ENCODE data around the gene DXO. TPM values are rescaled to one million over a fixed set of nuclear protein-coding genes. Genes with fewer than 3 reads are reported as not detected.
"Not testable (repeated sequence)": the region's sequence is repeated elsewhere in the genome, so short reads cannot be mapped to it uniquely, and the experiment has no call there.

The DXO gene
- total RNA-seq, 1 experiment from 2014 or later: 16.4 TPM

DNA sequence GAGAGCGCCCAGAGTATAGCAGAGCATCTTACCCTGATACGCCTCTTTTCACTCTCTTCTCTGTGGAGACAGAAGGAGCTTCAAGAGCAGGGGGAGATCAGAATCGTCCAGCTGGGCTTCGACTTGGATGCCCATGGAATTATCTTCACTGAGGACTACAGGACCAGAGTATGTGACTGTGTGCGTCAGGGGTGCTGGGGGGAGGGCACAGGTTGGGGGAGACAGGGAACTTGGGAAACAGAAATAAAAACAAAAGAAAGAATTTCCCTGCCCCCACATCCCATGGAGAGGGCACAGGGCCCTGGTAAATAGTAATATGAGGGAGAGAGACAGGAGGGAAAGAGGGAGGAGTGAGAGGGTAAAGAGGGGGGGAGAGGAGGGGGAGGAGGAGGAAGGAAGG lies 6.9 kb upstream of the DXO start:
- ChIA-PET POLR2A (no interaction called here), RAD21 (ENCODE audit: low non-redundant PET in 1 of 2, low total read pairs in 2 of 2, uncharacterized antibody in 2 of 2, unreplicated experiment in 2 of 2) (no interaction called here), CTCF (no interaction called here)
- no peaks in the 10 kb centered on the region for H4K20me1 ChIP-seq (ENCODE audit: insufficient read depth)
- DNase-seq (ENCODE audit: low read depth, low spot score) (no peak), ATAC-seq (no peak)
- H3K4me3 ChIP-seq (replicated peaks in 1 of 2; ENCODE audit: low read depth in 1 of 2, low read length in 2 of 2): no peak overlapping the region
- H3K27ac ChIP-seq (ENCODE audit: low read depth, low read length): no peak overlapping the region
- H3K4me2 ChIP-seq (ENCODE audit: low read length): no peak overlapping the region
- TF ChIP-seq RAD21 (IDR thresholded peaks at IDR 0.05; ENCODE audit: low read depth): no peak
- TF ChIP-seq POLR2AphosphoS5 (IDR thresholded peaks at IDR 0.05; ENCODE audit: low read depth, low read length): no peak
- TF ChIP-seq MAX (IDR thresholded peaks at IDR 0.05): no peak
- no peak for TF ChIP-seq TCF7L2 (IDR thresholded peaks at IDR 0.05; ENCODE audit: borderline replicate concordance, extremely low read depth, insufficient read depth, insufficient read length)
- TF ChIP-seq SRF (IDR thresholded peaks at IDR 0.05; ENCODE audit: low read depth): no peak
- no peak for TF ChIP-seq EZH2 (IDR thresholded peaks at IDR 0.05)
- H3K36me3 ChIP-seq (ENCODE audit: control insufficient read depth in 1 of 2, insufficient read depth in 2 of 2, low read length in 2 of 2): no peaks in the 10 kb centered on the region
- H3K4me1 ChIP-seq (ENCODE audit: control insufficient read depth in 1 of 2, insufficient read depth in 2 of 2, low read length in 2 of 2): no peaks in the 10 kb centered on the region
- H2AFZ ChIP-seq (ENCODE audit: low read depth, low read length, poor library complexity, severe bottlenecking): no peak overlapping the region
- BruUV-seq (replicated peaks): no TSS peak
- no peaks in the 10 kb centered on the region for H3K9me2 ChIP-seq (ENCODE audit: insufficient read depth)
- no peaks in the 10 kb centered on the region for H3K27me3 ChIP-seq (ENCODE audit: insufficient read depth, low read length)
- peaks cover 5% of the 10 kb centered on the region for H3K79me2 ChIP-seq (ENCODE audit: insufficient read depth, low read length)
- no peaks in the 10 kb centered on the region for H3K9me3 ChIP-seq (ENCODE audit: control insufficient read depth in 1 of 2, insufficient read depth in 1 of 2, low read depth in 1 of 2, low read length in 2 of 2)
- no peak overlapping the region for H3K9ac ChIP-seq (ENCODE audit: low read length)
- intact Hi-C loops (cut with micrococcal nuclease): no loop called here

DNA sequence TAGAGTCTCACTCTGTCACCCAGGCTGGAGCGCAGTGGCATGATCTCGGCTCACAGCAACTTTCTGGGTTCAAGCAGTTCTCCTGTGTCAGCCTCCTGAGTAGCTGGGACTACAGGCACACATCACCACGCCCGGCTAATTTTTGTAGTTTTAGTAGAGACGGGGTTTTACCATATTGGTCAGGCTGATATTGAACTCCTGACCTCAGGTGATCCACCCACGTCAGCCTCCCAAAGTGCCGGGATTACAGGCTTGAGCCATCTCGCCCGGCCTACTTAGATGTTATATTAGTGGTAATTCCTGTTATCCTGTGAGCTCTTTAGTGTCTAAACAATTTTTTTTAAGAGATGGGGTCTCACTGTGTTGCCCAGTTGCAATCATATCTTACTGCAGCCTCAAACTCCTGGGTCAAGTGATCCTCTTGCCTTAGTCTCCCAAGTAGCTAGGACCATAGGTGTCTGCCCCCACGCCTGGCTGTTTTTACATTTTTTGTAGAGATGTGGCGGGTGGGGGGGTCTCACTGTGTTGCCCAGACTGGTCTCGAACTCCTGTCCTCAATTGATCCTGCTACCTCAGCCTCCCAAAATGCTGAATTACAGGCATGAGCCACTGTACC lies 6.0 kb upstream of the DXO start:
- POLR2A ChIA-PET: no interaction called here
- intact Hi-C loops (cut with micrococcal nuclease): no loop called here

GRCh38 chr6:31976065-31976464 lies 4.1 kb upstream of the DXO start:
- H4K20me1 ChIP-seq (ENCODE audit: insufficient read depth); ATAC-seq; H3K9ac ChIP-seq (ENCODE audit: low read length); H3K4me3 ChIP-seq (replicated peaks in 1 of 2; ENCODE audit: low read depth in 1 of 2, low read length in 2 of 2); POLR2A ChIA-PET; CTCF ChIA-PET; intact Hi-C loops (cut with micrococcal nuclease); H3K27ac ChIP-seq (ENCODE audit: low read depth, low read length); H3K27me3 ChIP-seq (ENCODE audit: insufficient read depth, low read length); RAD21 ChIA-PET (ENCODE audit: low non-redundant PET in 1 of 2, low total read pairs in 2 of 2, uncharacterized antibody in 2 of 2, unreplicated experiment in 2 of 2); H3K9me2 ChIP-seq (ENCODE audit: insufficient read depth); BruUV-seq (replicated peaks); H2AFZ ChIP-seq (ENCODE audit: low read depth, low read length, poor library complexity, severe bottlenecking); H3K9me3 ChIP-seq (ENCODE audit: control insufficient read depth in 1 of 2, insufficient read depth in 1 of 2, low read depth in 1 of 2, low read length in 2 of 2); H3K4me2 ChIP-seq (ENCODE audit: low read length); H3K36me3 ChIP-seq (ENCODE audit: control insufficient read depth in 1 of 2, insufficient read depth in 2 of 2, low read length in 2 of 2); DNase-seq (ENCODE audit: low read depth, low spot score): not testable (repeated sequence)
- peaks cover 26% of the 10 kb centered on the region for H3K79me2 ChIP-seq (ENCODE audit: insufficient read depth, low read length)
- peaks cover 6 to 19% of the 10 kb centered on the region in 2 experiments; a peak in 3 of 4 replicates for H3K4me1 ChIP-seq (ENCODE audit: control insufficient read depth in 1 of 2, insufficient read depth in 2 of 2, low read length in 2 of 2)

More for the DNA sequence above, 6.0 kb upstream of the DXO start:
- peaks cover 4 to 8% of the 10 kb centered on the region in 2 experiments; a peak in 2 of 4 replicates for H3K4me1 ChIP-seq (ENCODE audit: control insufficient read depth in 1 of 2, insufficient read depth in 2 of 2, low read length in 2 of 2)
- peaks cover 14% of the 10 kb centered on the region for H3K79me2 ChIP-seq (ENCODE audit: insufficient read depth, low read length)
- no peak for TF ChIP-seq ZFX (IDR thresholded peaks at IDR 0.05)
- TF ChIP-seq SIN3A (IDR thresholded peaks at IDR 0.05; ENCODE audit: low read depth): no peak
- TF ChIP-seq FOSL1 (IDR thresholded peaks at IDR 0.05; ENCODE audit: low read depth): no peak
- TF ChIP-seq, protein P1, sequence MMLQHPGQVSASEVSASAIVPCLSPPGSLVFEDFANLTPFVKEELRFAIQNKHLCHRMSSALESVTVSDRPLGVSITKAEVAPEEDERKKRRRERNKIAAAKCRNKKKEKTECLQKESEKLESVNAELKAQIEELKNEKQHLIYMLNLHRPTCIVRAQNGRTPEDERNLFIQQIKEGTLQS (IDR thresholded peaks at IDR 0.05): no peak
- no peak for TF ChIP-seq JUND (IDR thresholded peaks at IDR 0.05)
- DNase-seq (ENCODE audit: low read depth, low spot score): no peak
- no peak overlapping the region for H2AFZ ChIP-seq (ENCODE audit: low read depth, low read length, poor library complexity, severe bottlenecking)
- H3K9me3 ChIP-seq (ENCODE audit: control insufficient read depth in 1 of 2, insufficient read depth in 1 of 2, low read depth in 1 of 2, low read length in 2 of 2): no peaks in the 10 kb centered on the region
- H3K27me3 ChIP-seq (ENCODE audit: insufficient read depth, low read length): no peaks in the 10 kb centered on the region
- no peak for ATAC-seq
- H3K9ac ChIP-seq (ENCODE audit: low read length): no peak overlapping the region
- RAD21 ChIA-PET (ENCODE audit: low non-redundant PET in 1 of 2, low total read pairs in 2 of 2, uncharacterized antibody in 2 of 2, unreplicated experiment in 2 of 2): no interaction called here
- H4K20me1 ChIP-seq (ENCODE audit: insufficient read depth): no peaks in the 10 kb centered on the region
- no peaks in the 10 kb centered on the region for H3K9me2 ChIP-seq (ENCODE audit: insufficient read depth)
- no peaks in the 10 kb centered on the region for H3K36me3 ChIP-seq (ENCODE audit: control insufficient read depth in 1 of 2, insufficient read depth in 2 of 2, low read length in 2 of 2)
- CTCF ChIA-PET: no interaction called here
- BruUV-seq (replicated peaks): no TSS peak
- no peak overlapping the region for H3K4me3 ChIP-seq (replicated peaks in 1 of 2; ENCODE audit: low read depth in 1 of 2, low read length in 2 of 2)
- H3K4me2 ChIP-seq (ENCODE audit: low read length): no peak overlapping the region
- no peak overlapping the region for H3K27ac ChIP-seq (ENCODE audit: low read depth, low read length)
